Common myeloid progenitor, CD34-positive (primary cell): ENCODE data around the gene ISYNA1.

Source experiments
- CTCF ChIA-PET: fragments of 350-600 bp; sonication (Branson Sonifier 250); formaldehyde crosslinking; loops from one replicate; lab custom pipeline; 2021; ENCODE audit warnings: antibody characterized with exemption; lab: Charles Lee
- POLR2A ChIA-PET: fragments of 350-600 bp; sonication (Branson Sonifier 250); formaldehyde crosslinking; loops from one replicate; lab custom pipeline; 2021; ENCODE audit warnings: antibody characterized with exemption; lab: Charles Lee
- DNase-seq, 3 donors: peaks; one replicate each; pipeline versions ENCODE4 v3.0.0 to v3.0.0-alpha.2; 2013
- H3K27ac ChIP-seq, 2 experiments: 1 replicate in 1 of 2; 2 replicates in 1 of 2; pipeline ENCODE4 v1.7.0; 2013; ENCODE audit warnings: inconsistent platforms in 2 of 2, low read length in 2 of 2, mild to moderate bottlenecking in 2 of 2, low read depth in 1 of 2, moderate library complexity in 1 of 2; ENCODE audit not compliant: severe bottlenecking in 2 of 2, insufficient read depth in 1 of 2, poor library complexity in 1 of 2
- H3K27me3 ChIP-seq, 5 experiments: replicated peaks in 2 of 5; 1 replicate in 3 of 5; 2 replicates in 2 of 5; pipeline versions ENCODE4 v1.6.1 to v1.7.0; 2013; ENCODE audit warnings: low read length in 4 of 5, mild to moderate bottlenecking in 2 of 5, moderate library complexity in 2 of 5, inconsistent platforms in 1 of 5; ENCODE audit not compliant: insufficient read depth in 5 of 5, control insufficient read depth in 4 of 5
- H3K36me3 ChIP-seq, 4 experiments: 1 replicate in 2 of 4; 2 replicates in 2 of 4; pipeline versions ENCODE4 v1.6.1 to v1.7.0; 2013; ENCODE audit warnings: low read length in 3 of 4, control low read depth in 1 of 4, mild to moderate bottlenecking in 1 of 4; ENCODE audit not compliant: control insufficient read depth in 4 of 4, insufficient read depth in 4 of 4
- H3K4me1 ChIP-seq, 4 experiments: 1 replicate in 3 of 4; 2 replicates in 1 of 4; pipeline versions ENCODE4 v1.6.1 to v1.7.1; 2013; ENCODE audit warnings: low read length in 3 of 4, mild to moderate bottlenecking in 3 of 4, control low read depth in 1 of 4, inconsistent platforms in 1 of 4, moderate library complexity in 1 of 4; ENCODE audit not compliant: control insufficient read depth in 4 of 4, insufficient read depth in 4 of 4; ENCODE audit errors: control extremely low read depth in 1 of 4
- H3K4me3 ChIP-seq, 7 experiments: 1 replicate in 4 of 7; 2 replicates in 3 of 7; pipeline versions ENCODE4 v1.5.1 to v1.7.0; 2013; ENCODE audit warnings: mild to moderate bottlenecking in 7 of 7, low read length in 6 of 7, moderate library complexity in 6 of 7, inconsistent platforms in 2 of 7, low read depth in 2 of 7, control low read depth in 1 of 7; ENCODE audit not compliant: insufficient read depth in 4 of 7, control insufficient read depth in 1 of 7; ENCODE audit errors: extremely low read depth in 1 of 7
- H3K9me3 ChIP-seq, 5 experiments: 1 replicate in 4 of 5; 2 replicates in 1 of 5; pipeline versions ENCODE4 v1.6.1 to v1.7.1; 2013; ENCODE audit warnings: low read length in 4 of 5, mild to moderate bottlenecking in 2 of 5, inconsistent platforms in 1 of 5, low read depth in 1 of 5, moderate library complexity in 1 of 5; ENCODE audit not compliant: control insufficient read depth in 4 of 5, insufficient read depth in 2 of 5; ENCODE audit errors: control extremely low read depth in 1 of 5
- WGBS: methylation state at CpG from one replicate; pipeline ENCODE4 v1.1.5; 2013; ENCODE audit not compliant: insufficient coverage; 5-methylcytosine and 5-hydroxymethylcytosine counted together

The ISYNA1 gene

GRCh38 chr19:18385359-18385674, 52.6 kb downstream of the ISYNA1 start:
- H3K4me3 ChIP-seq, result no peak overlapping the region
- ChIA-PET POLR2A (no interaction called here), CTCF (interaction anchor here (0.6 to 9.9 kb wide), 13 partner anchors 10 to 47 kb away, joined by 3 to 133 read pairs (median 3); partner anchors contain the start of gene SSBP4)
- peaks cover 0 to 34% (median 25%) of the 10 kb centered on the region in 4 experiments for H3K4me1 ChIP-seq
- WGBS, result 100% methylated on average over 1 of the region's 3 CpGs
- peaks cover 0 to 3% (median 0%) of the 10 kb centered on the region in 5 experiments for H3K27me3 ChIP-seq
- no peaks in the 10 kb centered on the region for H3K9me3 ChIP-seq
- DNase-seq, result no peak
- H3K27ac ChIP-seq, result peak overlapping the region in 1 of 2 experiments; percentile 23
- peaks cover 0 to 5% (median 0%) of the 10 kb centered on the region in 4 experiments for H3K36me3 ChIP-seq

- Histone ChIP-seq H3K27me3 (peaks cover 0 to 3% (median 0%) of the 10 kb centered on the region in 5 experiments), H3K4me3 (no peak overlapping the region), H3K36me3 (no peaks in the 10 kb centered on the region), H3K27ac (no peak overlapping the region), H3K4me1 (peaks cover 0 to 40% (median 28%) of the 10 kb centered on the region in 4 experiments), H3K9me3 (no peaks in the 10 kb centered on the region)
- ChIA-PET CTCF (interaction anchor here (0.6 to 3.4 kb wide), 5 partner anchors 10 to 26 kb away, joined by 3 to 16 read pairs (median 4); no protein-coding TSS in a partner anchor), POLR2A (no interaction called here)
- WGBS, result over 99% methylated on average over 6 of the region's 7 CpGs
- DNase-seq, result no peak
Measured at GRCh38 chr19:18384775-18385174, 53.2 kb downstream of the ISYNA1 start.
